ENCODE data around the gene PORCN. TPM values are rescaled to one million over a fixed set of nuclear protein-coding genes. Genes with fewer than 3 reads are reported as not detected.

Gene PORCN
- total RNA-seq, 1 experiment from 2014 or later: 12.6 TPM

DNA sequence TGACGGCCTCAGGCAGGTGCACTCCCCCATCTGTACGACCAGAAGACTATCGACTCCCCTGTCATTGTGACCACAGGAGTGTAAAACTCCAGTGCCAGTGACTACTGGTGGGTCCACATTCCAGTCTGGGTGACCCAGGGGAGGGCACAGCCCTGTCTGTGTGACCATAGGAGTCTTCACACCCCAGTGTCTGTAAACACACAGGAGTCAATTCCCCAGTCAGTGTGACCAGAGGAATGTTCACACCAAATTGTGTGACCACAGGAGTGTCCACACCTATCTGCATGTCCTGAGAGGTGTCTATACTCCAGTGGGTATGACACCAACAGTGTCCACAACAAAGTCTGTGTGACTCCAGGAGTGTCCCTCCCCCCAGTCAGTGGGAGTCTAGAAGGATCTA lies 20.8 kb upstream of the PORCN start:
- DNase-seq: no peak
- Histone ChIP-seq H2BK120ac (ENCODE audit: low read depth, low read length, poor library complexity, severe bottlenecking) (no peak overlapping the region), H3K79me2 (ENCODE audit: insufficient read depth, low read length) (no peaks in the 10 kb centered on the region), H2BK20ac (ENCODE audit: low read depth, low read length, poor library complexity, severe bottlenecking) (no peak overlapping the region), H3K23ac (ENCODE audit: insufficient read length, low read depth, low read length) (no peak overlapping the region), H3K14ac (ENCODE audit: insufficient read depth, low read length) (no peak overlapping the region), H2AFZ (ENCODE audit: low read length) (no peak overlapping the region), H3K79me1 (ENCODE audit: insufficient read depth, low read depth, low read length, poor library complexity, severe bottlenecking) (no peaks in the 10 kb centered on the region), H3K18ac (ENCODE audit: insufficient read length, low read depth, low read length) (no peak overlapping the region), H3K9me3 (ENCODE audit: control insufficient read depth, low read depth, low read length) (peaks cover 42% of the 10 kb centered on the region), H3K4ac (ENCODE audit: low read depth, low read length) (no peak overlapping the region), H4K91ac (ENCODE audit: insufficient read length, low read depth, low read length) (no peak overlapping the region), H3T11ph (ENCODE audit: low read length) (no peak overlapping the region), H4K8ac (replicated peaks; ENCODE audit: insufficient read length, low read depth, low read length) (no peak overlapping the region), H4K20me1 (ENCODE audit: control insufficient read depth, insufficient read depth, insufficient read length) (no peaks in the 10 kb centered on the region), H3K4me1 (ENCODE audit: insufficient read depth, low read length) (no peaks in the 10 kb centered on the region), H2BK15ac (ENCODE audit: low read depth, low read length) (no peak overlapping the region), H3K9ac (ENCODE audit: extremely low read depth, insufficient read length, low read length) (no peak overlapping the region), H3K23me2 (ENCODE audit: insufficient read length, low read depth, low read length, poor library complexity, severe bottlenecking) (no peaks in the 10 kb centered on the region), H4K5ac (ENCODE audit: insufficient read length, low read depth, low read length) (no peak overlapping the region), H3K4me2 (ENCODE audit: insufficient read depth, insufficient read length, low read length) (no peak overlapping the region), H2BK12ac (ENCODE audit: insufficient read length, low read depth, low read length) (no peak overlapping the region), H3K56ac (ENCODE audit: insufficient read length, low read depth, low read length) (no peak overlapping the region), H3K27me3 (ENCODE audit: insufficient read depth, low read length) (no peaks in the 10 kb centered on the region), H2AK5ac (ENCODE audit: insufficient read length, low read length) (no peak overlapping the region), H2BK5ac (ENCODE audit: insufficient read length, low read length) (no peak overlapping the region), H3K27ac (ENCODE audit: insufficient read length, low read depth, low read length) (no peak overlapping the region)
- Mint-ChIP-seq H3K4me3 (no peak overlapping the region), H3K27me3 (ENCODE audit: low read depth) (peaks cover 3% of the 10 kb centered on the region; the same call in 1 of the 2 replicates), H3K27ac (no peak overlapping the region), H3K9me3 (peaks cover 60 to 62% of the 10 kb centered on the region in 2 experiments), H3K4me1 (no peaks in the 10 kb centered on the region), H3K36me3 (ENCODE audit: insufficient read depth in 1 of 3, low read depth in 3 of 3) (peaks cover 10 to 26% (median 10%) of the 10 kb centered on the region in 3 experiments)
- TF ChIP-seq CTCF (conservative IDR thresholded peaks at IDR 0.05): no peak
- no CpG with 5 or more reads among the region's 3 CpGs for WGBS (ENCODE audit: extremely low coverage, insufficient read length, low lambda C conversion rate)

Measured in H9 (cell line).